ENCODE data around the gene ADM.

DNA sequence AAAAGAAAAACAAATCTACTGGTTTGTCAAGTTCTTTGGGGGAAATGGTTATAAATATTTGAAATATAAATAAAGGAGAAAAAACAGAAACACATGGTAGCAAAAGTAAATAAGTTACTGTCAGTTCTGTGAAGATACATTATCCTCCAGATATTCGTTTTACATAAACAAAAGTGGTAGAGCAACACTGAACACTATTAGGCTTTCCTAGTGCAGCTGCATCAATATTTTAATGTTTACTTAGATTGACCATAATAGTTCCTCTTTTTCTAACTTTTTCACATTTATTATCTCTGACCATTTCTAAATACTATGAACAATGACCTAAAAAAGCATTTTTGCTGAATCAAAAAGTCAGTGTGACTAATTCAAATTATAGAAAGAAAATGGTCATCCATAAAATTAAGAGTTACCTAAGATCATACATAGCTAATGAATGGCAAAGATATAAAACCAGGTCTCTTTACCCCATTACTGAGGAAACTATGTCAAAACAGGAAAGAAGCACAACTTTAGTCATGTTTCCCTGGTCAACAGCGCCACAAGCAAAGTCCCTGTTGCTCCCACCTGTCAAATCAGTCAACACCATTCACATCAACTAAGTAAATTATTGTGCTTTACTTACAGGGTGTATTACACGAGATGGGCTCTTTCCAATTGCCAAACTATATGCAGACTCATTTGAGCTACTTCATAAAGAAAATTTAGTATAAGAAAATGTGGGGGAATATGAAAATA lies 49.3 kb upstream of the ADM start:
- TF ChIP-seq CTCF (IDR thresholded peaks at IDR 0.05; ENCODE audit: low read length) = no peak
- TF ChIP-seq EZH2phosphoT487 (IDR thresholded peaks at IDR 0.05; ENCODE audit: low read length) = no peak

Measured in MM.1S (cell line).